DOHH2 (cell line): ENCODE measurements around the gene SIK2.

Source experiments
- H3F3A ChIP-seq: fragments of 200-600 bp; sonication (generic), shearing (Covaris generic); 2 replicates; pipeline ENCODE4 v1.6.0; 2016; ENCODE audit warnings: antibody characterized with exemption, mild to moderate bottlenecking; ENCODE audit not compliant: control insufficient read depth, insufficient read depth
- H3K27ac ChIP-seq: fragments of 200-600 bp; sonication (generic); 2 replicates; pipeline ENCODE4 v1.5.1; 2014; ENCODE audit warnings: low read depth, mild to moderate bottlenecking, low read length, moderate library complexity
- H3K27me3 ChIP-seq: fragments of 200-600 bp; sonication (generic); 2 replicates; pipeline ENCODE4 v1.6.1; 2014; ENCODE audit warnings: mild to moderate bottlenecking, low read length, mixed read lengths; ENCODE audit not compliant: control insufficient read depth
- H3K36me3 ChIP-seq: fragments of 200-600 bp; sonication (generic); 2 replicates; pipeline ENCODE4 v1.6.1; 2014; ENCODE audit warnings: mild to moderate bottlenecking, low read length, moderate library complexity, mixed read lengths; ENCODE audit not compliant: control insufficient read depth
- H3K4me1 ChIP-seq: fragments of 200-600 bp; sonication (generic); 2 replicates; pipeline ENCODE4 v1.6.1; 2014; ENCODE audit warnings: mild to moderate bottlenecking, low read length, mixed read lengths; ENCODE audit not compliant: control insufficient read depth
- H3K4me2 ChIP-seq: fragments of 200-600 bp; sonication (generic); 2 replicates; pipeline ENCODE4 v1.6.0; 2014; ENCODE audit warnings: mild to moderate bottlenecking, low read length, moderate library complexity
- H3K4me3 ChIP-seq: fragments of 200-600 bp; sonication (generic); 2 replicates; pipeline ENCODE4 v1.5.1; 2014; ENCODE audit warnings: mild to moderate bottlenecking, low read length, mixed read lengths
- H3K79me2 ChIP-seq: fragments of 200-600 bp; sonication (generic); 2 replicates; pipeline ENCODE4 v1.6.1; 2014; ENCODE audit warnings: mild to moderate bottlenecking, low read length, mixed read lengths; ENCODE audit not compliant: control insufficient read depth
- H3K9me2 ChIP-seq: fragments of 200-600 bp; sonication (generic); replicated peaks from 2 replicates; pipeline ENCODE4 v1.6.1; 2014; ENCODE audit warnings: mild to moderate bottlenecking, low read length, mixed read lengths; ENCODE audit not compliant: control insufficient read depth
- H3K9me3 ChIP-seq: fragments of 200-600 bp; sonication (generic); 2 replicates; pipeline ENCODE4 v1.6.1; 2014; ENCODE audit warnings: antibody characterized with exemption, low read length, mixed read lengths; ENCODE audit not compliant: control insufficient read depth, insufficient read depth
- H4K20me1 ChIP-seq: fragments of 200-600 bp; sonication (generic); 2 replicates; pipeline ENCODE4 v1.6.0; 2014; ENCODE audit warnings: low read depth, mild to moderate bottlenecking, antibody characterized with exemption, low read length, moderate library complexity; ENCODE audit not compliant: control insufficient read depth, insufficient read depth
- EZH2phosphoT487 ChIP-seq: fragments of 200-600 bp; sonication (generic); IDR thresholded peaks from 2 replicates; pipeline ENCODE4 v1.6.1; 2017; ENCODE audit warnings: borderline replicate concordance, mild to moderate bottlenecking, antibody characterized with exemption, low read length, moderate library complexity, mixed read lengths
- TF ChIP-seq, protein P1 (sequence below): fragments of 200-600 bp; sonication (generic); IDR thresholded peaks from one replicate; pipeline ENCODE4 v1.5.1; 2014; ENCODE audit warnings: antibody characterized with exemption, mild to moderate bottlenecking, low read depth, low read length; ENCODE audit not compliant: poor library complexity, severe bottlenecking

SIK2 gene

DNA sequence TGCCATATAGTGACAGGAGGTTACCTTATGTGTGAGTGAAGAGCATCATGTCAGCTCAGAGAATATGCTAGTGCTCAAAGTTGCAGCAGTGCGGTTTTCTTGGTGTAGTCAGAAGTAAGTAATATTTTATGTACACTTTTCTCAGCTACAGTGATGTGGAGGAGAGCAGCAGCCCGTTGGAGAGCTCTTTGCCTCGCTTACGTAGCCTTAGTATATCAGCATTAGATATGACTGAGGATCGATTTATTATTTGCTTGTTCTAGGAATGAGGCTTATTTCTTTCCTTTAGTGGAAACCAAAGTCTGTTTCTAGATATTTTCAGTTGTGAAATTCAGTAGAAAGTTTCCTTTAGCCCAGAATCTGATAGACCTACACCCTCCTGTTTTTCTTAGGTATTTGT lies 100.4 kb downstream of the SIK2 start:
- Histone ChIP-seq H3K27me3 (no peaks in the 10 kb centered on the region), H3F3A (peaks cover 11% of the 10 kb centered on the region), H3K9me2 (no peaks in the 10 kb centered on the region), H3K36me3 (peaks cover 61% of the 10 kb centered on the region), H4K20me1 (no peaks in the 10 kb centered on the region), H3K4me2 (no peak overlapping the region), H3K4me3 (no peak overlapping the region), H3K27ac (no peak overlapping the region), H3K79me2 (peaks cover 16% of the 10 kb centered on the region), H3K4me1 (peaks cover 27% of the 10 kb centered on the region), H3K9me3 (no peaks in the 10 kb centered on the region)
- TF ChIP-seq, protein P1, sequence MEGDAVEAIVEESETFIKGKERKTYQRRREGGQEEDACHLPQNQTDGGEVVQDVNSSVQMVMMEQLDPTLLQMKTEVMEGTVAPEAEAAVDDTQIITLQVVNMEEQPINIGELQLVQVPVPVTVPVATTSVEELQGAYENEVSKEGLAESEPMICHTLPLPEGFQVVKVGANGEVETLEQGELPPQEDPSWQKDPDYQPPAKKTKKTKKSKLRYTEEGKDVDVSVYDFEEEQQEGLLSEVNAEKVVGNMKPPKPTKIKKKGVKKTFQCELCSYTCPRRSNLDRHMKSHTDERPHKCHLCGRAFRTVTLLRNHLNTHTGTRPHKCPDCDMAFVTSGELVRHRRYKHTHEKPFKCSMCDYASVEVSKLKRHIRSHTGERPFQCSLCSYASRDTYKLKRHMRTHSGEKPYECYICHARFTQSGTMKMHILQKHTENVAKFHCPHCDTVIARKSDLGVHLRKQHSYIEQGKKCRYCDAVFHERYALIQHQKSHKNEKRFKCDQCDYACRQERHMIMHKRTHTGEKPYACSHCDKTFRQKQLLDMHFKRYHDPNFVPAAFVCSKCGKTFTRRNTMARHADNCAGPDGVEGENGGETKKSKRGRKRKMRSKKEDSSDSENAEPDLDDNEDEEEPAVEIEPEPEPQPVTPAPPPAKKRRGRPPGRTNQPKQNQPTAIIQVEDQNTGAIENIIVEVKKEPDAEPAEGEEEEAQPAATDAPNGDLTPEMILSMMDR = no peak
- no peak for TF ChIP-seq EZH2phosphoT487

DNA sequence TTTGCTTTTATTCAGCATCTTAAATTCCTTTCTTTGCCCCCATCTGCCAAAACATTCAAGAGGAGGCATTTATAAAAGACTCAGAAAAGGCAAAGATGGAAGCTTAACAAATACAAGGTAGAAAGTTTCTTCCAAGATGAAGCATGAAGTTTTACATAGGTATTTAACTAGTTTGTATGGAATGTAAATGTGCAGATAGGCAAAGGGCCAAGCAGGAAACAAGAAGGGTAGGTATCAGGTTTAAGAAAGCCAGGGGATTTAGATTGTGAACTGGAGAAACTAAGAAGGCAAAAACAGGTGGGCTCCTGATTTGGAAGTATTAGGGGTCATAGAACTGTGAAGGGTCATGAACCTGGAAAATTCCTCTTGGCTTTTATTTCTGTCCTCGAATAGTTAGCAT lies 101.3 kb downstream of the SIK2 start:
- peaks cover 16% of the 10 kb centered on the region for H3K79me2 ChIP-seq
- no peak overlapping the region for H3K4me3 ChIP-seq
- peaks cover 64% of the 10 kb centered on the region for H3K36me3 ChIP-seq
- H3K4me2 ChIP-seq = no peak overlapping the region
- peaks cover 4% of the 10 kb centered on the region for H3F3A ChIP-seq
- peaks cover 18% of the 10 kb centered on the region for H3K4me1 ChIP-seq
- no peaks in the 10 kb centered on the region for H3K27me3 ChIP-seq
- H3K9me2 ChIP-seq = no peaks in the 10 kb centered on the region
- TF ChIP-seq, protein P1 = no peak
- TF ChIP-seq EZH2phosphoT487 = no peak
- H3K9me3 ChIP-seq = no peaks in the 10 kb centered on the region
- no peak overlapping the region for H3K27ac ChIP-seq
- H4K20me1 ChIP-seq = no peaks in the 10 kb centered on the region

DNA sequence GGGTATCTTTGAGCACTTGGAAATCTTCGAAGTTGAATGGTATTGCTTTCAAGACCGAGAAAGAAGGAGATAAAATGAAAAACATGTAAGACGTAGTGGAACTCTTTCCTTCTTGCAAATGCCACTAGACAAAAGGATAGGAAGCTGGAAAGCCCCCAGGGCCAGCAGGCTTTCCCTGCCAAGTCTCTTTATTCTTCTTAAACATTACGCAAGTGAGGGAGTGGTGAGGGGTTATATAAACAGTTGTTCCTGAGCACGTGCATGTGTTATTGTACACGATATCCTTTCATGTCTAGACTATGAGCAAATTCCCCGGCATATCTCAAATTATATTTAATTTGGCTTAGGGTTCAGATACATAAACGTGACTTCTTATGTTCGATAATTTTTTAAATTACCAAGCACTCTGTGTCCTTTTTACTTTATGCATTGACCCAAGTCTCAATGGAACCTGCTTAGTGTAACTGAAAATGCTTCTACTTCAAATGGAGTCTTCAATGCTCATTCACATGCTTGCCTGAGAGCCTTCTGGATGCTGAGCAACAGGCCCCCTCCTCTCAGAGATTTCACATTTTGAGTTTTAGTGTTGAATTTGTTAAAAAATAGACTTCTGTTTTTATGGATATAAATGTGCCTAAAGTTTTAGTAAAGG lies 104.9 kb downstream of the SIK2 start:
- H3K36me3 ChIP-seq = peaks cover 55% of the 10 kb centered on the region
- H3K4me2 ChIP-seq = no peak overlapping the region
- no peaks in the 10 kb centered on the region for H3K27me3 ChIP-seq

More for the DNA sequence above, 104.9 kb downstream of the SIK2 start:
- H3K9me2 ChIP-seq = no peaks in the 10 kb centered on the region
- H3K9me3 ChIP-seq = no peaks in the 10 kb centered on the region
- H3K79me2 ChIP-seq = no peaks in the 10 kb centered on the region
- TF ChIP-seq, protein P1 = no peak
- no peak for TF ChIP-seq EZH2phosphoT487
- no peaks in the 10 kb centered on the region for H3K4me1 ChIP-seq
- H4K20me1 ChIP-seq = no peaks in the 10 kb centered on the region
- no peak overlapping the region for H3K4me3 ChIP-seq
- no peaks in the 10 kb centered on the region for H3F3A ChIP-seq
- H3K27ac ChIP-seq = no peak overlapping the region
